DMS53 treated with DMSO at 0.1 percent for 48 hours (cell line): ENCODE measurements around the gene RFC4.
"Not testable (repeated sequence)": the region's sequence is repeated elsewhere in the genome, so short reads cannot be mapped to it uniquely, and the experiment has no call there.

ENCODE experiments used
- DNase-seq: peaks from one replicate; lab custom pipeline; 2025; ENCODE audit not compliant: unreplicated experiment; lab: John Stamatoyannopoulos, UW

The RFC4 gene

GRCh38 chr3:186825294-186825821, 19.1 kb upstream of the RFC4 start:
- DNase-seq = no peak

DNA sequence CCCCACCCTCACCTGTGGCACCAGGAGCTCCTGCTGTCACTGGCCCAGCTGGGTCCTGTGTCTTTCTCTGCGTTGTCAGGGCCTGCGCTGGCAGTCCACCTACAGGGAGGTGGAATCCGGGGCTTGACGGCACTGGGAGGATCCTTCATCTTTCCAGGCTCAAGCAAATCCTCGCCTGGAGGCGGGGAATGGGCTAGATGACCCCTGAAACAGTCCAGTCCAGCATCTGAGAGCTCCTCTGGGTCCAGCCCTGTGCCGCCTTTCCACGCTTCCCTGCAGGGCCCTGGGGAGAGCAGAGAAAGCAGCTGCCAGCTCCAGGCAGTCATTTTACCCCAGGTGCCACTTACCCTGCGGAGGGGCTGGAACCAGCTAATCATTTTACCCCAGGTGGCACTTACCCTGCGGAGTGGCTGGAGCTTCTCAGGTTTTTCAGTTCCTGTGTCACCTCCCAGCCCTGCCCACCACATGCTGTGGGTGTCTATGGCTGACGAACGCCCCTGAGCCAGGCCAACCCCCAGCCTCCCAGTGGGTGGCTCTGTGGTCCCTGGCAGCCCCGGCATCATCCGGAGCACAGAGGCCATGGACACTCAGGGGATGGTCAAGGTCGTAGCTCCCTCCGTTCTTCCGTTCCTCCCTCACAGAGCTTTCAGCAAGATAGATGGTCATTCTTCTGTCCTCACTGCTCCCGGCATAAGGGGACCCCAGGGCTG, 18.3 kb upstream of the RFC4 start:
- DNase-seq = no peak

DNA sequence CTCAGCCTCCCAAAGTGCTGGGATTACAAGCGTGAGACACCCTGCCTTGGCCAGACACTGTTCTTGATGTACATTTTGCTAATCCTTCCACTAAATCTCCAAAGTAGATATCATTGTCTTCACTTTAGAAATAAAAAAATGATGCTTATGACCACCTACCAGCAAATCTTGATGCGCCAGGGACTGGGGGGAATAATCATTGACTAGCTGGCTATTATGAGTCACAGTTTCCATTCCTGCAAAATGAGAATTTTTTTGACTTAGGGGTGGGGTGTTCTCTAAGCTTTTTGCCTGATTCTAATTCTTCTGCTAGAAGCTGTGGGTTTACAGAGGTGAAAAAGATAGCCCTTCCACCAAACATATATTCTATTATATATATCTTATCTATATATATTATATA, 17.1 kb upstream of the RFC4 start:
- no peak for DNase-seq

DNA sequence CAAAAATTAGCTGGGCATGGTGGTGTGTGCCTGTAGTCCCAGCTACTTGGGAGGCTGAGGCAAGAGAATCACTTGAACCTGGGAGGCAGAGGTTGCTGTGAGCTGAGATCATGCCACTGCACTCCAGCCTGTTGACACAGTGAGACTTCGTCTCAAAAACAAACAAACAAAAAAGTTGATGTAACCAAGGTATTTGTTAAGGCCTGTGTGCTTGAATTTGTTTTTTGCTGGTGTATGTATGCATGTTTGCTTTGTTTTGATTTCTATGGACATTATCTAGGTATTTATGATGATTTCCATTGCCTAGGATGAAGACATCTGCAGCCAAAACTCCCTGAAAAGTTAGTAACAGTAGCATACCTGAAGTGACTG, 16.1 kb upstream of the RFC4 start:
- DNase-seq = not testable (repeated sequence)

GRCh38 chr3:186821429-186822387, 15.4 kb upstream of the RFC4 start:
- peak; percentile 22 for DNase-seq

- DNase-seq = no peak
Measured at GRCh38 chr3:186818956-186819355, 12.7 kb upstream of the RFC4 start.

GRCh38 chr3:186818516-186818915, 12.2 kb upstream of the RFC4 start:
- DNase-seq = no peak

GRCh38 chr3:186815435-186815834, 9.2 kb upstream of the RFC4 start:
- no peak for DNase-seq

- no peak for DNase-seq
Measured at GRCh38 chr3:186814100-186814499, 7.8 kb upstream of the RFC4 start.

GRCh38 chr3:186811313-186811712, 5.0 kb upstream of the RFC4 start:
- not testable (repeated sequence) for DNase-seq

- no peak for DNase-seq
Measured at GRCh38 chr3:186810336-186810996, 4.2 kb upstream of the RFC4 start.

DNA sequence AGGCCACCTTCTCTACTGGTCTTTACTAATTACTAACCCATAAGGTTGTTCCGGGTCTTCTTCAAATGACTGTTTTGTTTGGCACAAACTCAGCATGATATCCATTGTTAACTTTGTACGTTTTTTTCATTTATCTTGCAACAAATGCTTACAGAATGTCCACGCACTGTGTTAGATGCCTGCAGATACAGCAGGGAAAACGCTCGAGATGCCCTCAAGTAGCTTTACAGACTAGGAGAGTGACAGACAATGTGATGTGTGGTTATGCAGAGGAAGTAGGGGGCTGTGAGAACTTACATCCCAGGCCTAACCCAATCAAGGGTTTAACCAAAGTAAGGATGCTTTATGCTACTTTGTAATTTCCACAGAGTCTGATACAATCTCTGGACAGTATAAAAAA, 949 bp upstream of the RFC4 start:
- DNase-seq = no peak

- DNase-seq = not testable (repeated sequence)
Measured at GRCh38 chr3:186803447-186803846, 2.8 kb downstream of the RFC4 start.

GRCh38 chr3:186802701-186803100, 3.6 kb downstream of the RFC4 start:
- no peak for DNase-seq

DNA sequence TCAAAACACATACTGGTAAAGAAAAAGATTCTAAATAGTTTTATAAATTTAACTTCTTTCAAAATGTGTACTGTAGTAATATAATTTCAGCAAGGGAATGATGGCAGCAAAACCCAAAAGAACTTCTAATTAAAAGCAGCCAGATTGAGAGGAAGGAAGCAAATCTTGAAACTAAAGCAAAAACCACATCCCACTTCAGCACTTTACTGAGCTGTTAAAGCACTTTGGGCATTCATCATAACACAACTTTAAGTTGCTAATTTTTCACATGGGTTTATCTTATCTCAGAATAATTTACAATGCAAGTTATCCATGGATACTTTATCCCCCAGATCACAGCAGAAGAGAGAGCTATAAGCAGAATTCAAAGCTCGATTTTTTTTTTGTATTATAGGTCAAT, 6.0 kb downstream of the RFC4 start:
- no peak for DNase-seq

- DNase-seq = no peak
Measured at GRCh38 chr3:186798239-186798874, 7.9 kb downstream of the RFC4 start.

GRCh38 chr3:186790261-186790981, 15.9 kb downstream of the RFC4 start:
- DNase-seq = no peak

DNA sequence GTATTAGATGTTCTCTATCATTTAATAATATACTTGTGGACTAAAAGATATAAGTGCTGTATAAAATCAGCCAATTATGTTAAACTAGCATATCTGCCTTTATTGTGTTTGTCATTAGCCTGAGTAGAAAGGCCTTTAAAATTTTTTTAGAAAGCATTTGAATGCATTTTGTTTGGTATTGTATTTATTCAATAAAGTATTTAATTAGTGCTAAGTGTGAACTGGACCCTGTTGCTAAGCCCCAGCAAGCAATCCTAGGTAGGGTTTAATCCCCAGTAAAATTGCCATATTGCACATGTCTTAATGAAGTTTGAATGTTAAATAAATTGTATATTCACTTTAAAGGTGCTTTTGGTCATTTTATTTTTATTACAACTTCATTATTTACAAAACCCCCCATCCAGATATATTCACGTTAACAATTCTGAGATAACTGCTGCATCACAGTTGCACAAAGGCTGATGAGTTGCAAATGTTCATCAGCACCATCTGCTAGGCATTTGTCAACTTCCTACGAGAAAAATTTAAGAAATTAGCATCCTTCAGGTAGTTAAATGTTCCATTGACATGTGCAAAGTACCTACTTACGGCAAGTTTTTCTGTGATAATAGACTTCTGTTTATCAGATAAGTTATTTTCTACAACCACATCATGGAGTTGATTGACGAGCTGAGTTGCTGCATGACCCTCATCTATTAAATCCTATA, 16.6 kb downstream of the RFC4 start:
- no peak for DNase-seq

GRCh38 chr3:186788482-186789370, 17.6 kb downstream of the RFC4 start:
- no peak for DNase-seq
